SIG-M5 treated with dmso at 0.1 percent for 504 hours (cell line): Measurements from ENCODE around the gene PRKN.

Experiments used
- DNase-seq: peaks from one replicate; lab custom pipeline; 2025; ENCODE audit not compliant: unreplicated experiment; lab: John Stamatoyannopoulos, UW

Gene PRKN

DNA sequence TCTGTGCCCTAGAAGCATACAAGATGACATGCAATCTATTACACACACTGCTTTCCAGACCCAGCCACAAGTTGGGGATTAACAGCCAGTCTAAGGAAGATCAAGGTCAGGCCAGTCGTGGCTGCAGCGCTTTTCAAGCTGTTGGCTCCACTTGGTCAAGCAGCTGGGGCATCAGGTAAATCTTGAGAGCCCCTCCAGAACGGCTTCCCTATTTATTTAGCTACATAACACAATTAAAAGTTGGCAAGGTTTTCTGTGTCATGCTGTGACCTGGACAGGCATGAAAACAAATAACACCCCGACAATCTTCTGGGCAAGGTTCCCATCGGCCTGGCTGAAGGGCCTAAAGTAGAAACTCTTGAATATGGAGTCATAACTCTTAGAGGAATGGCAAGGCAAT is 524.3 kb downstream of the PRKN start:
- DNase-seq, result no peak

DNA sequence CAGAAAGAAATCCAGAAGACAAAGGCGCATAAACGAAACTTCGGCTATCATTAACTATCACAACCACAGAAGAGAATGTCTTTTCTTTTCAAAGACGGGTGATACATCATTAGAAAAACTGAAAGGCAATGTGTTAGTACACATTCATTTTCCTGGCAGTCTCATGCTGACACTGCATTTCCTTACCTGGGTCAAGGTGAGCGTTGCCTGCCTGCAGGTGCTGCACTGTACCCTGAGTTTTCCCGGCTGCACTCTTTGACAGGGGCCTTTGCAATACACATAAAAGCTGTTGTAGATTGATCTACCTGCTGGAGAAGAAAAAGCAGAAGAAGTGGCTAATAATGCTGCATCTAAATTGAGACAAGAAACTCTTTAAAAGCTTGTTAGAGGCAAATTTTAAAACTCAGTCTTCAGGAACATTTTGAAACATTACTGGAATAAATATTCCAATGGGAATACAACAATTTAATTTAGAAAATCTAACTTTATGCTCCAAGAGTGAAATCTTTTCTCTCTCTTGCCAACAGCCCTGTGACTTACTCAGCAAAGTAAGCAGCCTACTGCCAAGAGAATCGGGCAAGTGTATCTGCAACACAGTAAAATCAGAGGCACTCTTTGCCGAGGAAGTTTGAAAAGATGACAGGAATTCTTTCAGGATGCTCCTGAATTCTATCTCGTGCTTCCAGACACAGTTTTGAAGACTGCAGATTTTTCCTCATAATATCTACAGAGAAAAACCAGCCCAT is 526.4 kb downstream of the PRKN start:
- no peak for DNase-seq

DNA sequence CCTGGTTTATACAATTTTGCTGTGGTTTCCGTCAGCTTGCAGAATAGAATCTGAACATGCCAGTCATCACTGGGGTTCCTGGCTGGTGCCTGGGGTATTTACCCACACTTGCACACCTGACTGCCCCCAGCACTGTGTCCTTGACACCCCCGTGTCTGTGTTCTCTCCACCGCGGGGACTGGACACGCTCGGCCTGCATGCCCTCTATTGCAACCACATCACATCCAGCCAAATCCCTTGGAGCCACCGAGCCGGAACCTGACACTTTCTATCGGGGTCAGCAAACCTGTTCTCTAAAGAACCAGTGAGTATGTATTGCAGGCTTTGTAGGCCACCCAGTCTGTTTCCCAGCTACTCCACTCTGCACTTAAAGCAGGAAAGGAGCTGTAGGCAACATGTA is 527.5 kb downstream of the PRKN start:
- DNase-seq, result no peak

DNA sequence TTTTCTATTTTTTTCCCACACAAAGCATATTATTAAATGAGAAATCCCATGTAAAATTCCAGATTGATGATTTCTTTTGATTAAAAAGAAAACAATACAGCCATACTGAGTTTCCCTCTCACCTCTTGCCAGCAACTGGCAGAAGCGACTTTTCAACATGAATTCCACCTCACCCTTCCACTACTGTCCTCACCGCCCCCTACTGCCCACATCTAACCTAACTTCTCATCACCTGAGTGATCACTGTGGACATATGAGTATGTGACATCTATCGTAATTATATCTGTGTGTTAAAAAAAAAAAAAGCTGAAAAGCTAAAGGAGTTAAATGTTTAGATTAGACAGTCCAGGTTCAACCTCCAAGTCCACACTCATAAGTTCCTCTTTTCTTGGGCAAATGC is 528.6 kb downstream of the PRKN start:
- no peak for DNase-seq

DNA sequence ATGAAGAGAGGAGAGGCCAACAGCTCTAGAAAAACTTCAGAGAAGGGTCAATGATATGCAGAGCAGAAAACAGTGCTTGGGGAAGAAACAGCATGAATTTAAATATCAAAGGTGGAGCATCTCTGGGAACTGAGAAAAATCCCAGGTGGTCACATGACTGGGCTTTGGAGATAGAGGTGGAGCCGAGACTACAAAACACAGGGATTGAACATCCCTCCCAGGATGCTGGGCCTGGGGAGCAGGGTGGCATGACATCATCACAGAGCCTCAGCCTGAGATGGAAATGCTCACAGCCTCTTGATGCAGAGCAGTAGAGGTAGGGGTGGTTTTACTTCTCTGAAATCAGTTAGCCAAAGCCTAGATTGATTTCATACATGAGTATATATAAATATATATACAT is 529.5 kb downstream of the PRKN start:
- DNase-seq, result no peak

DNA sequence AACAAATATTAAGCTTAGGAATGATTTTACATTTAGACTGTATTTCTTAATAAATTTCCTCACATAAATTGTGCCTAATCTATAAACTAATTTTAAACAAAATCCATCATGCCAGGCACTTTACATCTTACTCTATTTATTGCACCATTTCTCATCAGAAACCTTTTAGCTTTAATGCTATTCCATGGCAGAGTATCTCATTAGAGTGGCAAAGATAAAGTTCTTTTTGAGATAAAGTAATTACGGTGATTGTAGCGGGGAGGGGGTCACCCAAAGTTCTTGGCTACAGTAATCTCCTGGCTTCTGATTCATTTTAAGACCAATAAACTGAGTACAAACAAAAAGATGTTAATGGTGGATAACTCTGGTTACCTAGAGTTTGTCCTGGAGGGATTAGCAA is 532.1 kb downstream of the PRKN start:
- DNase-seq, result no peak

DNA sequence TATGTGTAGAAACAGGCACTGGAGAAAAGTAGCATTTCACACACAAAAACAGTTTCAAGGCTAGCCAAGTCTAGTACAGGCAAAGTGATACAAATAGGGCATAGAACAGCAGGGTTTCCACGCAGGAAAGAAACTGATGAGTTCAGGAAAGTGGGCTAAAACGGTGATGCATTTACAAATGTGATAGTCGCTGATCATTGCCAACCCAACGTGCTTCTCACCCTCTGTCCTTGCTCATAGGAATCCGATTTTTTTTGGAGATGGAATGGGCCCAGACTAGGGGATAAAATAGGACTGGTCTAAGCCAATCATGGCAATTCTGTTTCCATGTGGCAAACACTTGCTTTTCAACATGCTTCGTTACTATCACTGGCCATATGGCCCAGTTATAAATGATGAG is 536.6 kb downstream of the PRKN start:
- DNase-seq, result no peak

DNA sequence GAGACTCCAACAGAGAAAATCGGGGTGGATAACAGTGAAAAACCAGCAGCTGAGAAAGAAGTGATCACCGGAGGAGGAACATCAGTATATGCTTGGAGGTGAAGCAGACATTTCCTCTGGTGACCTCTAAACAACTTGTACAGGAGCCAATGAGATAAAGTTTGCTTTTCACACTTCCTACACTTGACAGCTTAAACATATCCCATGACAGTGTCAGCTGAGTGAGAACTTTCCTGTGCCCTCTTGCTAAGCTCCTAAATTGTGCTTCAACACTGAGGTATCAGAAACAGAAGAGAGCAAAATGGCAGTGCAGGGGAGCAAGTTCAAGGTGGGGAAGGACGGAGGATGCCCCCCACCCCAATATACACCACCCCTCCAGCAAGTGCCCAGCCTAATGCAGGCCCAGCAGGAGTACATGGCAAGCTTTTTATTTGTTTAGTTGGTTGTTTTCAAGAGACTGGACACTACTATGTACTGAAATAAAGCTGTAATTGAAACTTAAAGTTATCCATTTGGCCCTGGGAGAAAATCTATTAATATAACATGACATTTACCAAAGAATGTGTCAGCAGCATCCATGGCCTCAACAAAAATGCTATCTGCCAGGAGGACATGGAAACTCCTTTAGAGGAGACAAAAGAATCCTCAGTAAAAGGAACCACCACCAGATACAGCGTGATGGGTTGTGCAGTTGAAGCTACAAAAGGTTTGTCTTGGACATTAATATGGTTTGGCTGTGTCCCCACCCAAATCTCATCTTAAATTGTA is 540.2 kb downstream of the PRKN start:
- no peak for DNase-seq

DNA sequence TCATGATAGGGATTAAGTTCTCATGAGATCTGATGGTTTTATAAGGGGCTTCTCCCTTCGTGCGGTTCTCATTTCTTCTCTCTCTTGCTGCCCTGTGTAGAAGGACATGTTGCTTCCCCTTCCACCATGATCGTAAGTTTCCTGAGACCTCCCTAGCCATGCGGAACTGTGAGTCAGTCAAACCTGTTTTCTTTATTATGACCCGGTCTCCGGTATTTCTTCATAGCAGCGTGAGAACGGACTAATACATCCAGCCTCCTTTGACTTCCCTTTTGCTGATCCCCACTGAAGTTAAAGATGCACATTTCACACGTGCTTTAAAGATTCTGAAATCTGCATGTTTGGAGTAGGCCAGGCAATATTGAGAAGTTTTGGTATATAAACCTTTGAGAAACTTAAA is 543.1 kb downstream of the PRKN start:
- no peak for DNase-seq

DNA sequence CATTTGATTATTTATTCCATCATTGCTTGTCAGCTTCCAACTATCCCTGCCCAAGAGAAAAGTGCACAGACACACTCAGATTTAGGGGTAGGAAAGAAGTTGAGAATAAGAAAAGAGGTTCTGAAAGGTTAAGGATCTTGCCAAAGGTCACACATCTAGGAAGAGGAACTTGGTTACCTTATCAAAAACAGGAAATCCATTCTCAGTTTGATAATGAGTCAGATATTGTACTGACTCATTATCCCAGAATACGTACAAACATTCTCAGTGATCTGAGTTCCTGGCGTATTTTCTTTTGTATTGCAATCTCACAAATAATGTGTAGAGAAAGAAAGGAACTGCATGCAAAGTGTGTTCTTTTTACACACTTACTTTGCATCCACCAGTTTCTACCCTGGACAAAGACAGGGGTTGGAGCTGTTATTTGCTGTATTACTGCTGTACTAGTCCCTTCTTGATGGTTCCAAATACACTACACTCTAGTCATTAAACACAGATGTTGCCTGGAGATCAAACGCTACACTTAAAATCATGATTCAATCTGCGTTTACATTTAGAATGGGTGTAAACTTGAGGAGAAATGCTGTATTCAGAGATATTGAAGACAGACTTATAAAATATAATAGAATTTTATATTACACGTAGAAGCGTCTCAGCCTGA is 545.7 kb downstream of the PRKN start:
- DNase-seq, result no peak

DNA sequence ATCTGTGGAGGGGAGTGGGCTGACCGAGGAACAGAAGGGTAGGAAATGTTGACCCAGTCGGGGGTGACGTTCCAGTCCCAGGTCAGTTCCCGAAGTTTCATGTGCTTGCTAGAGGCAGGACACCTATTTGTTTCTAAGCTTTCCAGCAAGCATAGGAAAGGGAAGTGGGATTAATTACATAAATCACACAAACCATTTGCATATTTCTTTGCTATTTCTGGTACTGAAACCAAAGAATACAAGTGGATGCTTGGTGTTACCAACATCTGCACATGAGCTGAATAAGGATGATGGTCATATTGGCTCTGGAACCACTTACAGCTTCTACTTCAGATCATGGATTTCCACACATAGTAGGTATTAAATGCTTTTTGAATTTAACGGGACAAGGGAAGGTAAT is 546.5 kb downstream of the PRKN start:
- no peak for DNase-seq

DNA sequence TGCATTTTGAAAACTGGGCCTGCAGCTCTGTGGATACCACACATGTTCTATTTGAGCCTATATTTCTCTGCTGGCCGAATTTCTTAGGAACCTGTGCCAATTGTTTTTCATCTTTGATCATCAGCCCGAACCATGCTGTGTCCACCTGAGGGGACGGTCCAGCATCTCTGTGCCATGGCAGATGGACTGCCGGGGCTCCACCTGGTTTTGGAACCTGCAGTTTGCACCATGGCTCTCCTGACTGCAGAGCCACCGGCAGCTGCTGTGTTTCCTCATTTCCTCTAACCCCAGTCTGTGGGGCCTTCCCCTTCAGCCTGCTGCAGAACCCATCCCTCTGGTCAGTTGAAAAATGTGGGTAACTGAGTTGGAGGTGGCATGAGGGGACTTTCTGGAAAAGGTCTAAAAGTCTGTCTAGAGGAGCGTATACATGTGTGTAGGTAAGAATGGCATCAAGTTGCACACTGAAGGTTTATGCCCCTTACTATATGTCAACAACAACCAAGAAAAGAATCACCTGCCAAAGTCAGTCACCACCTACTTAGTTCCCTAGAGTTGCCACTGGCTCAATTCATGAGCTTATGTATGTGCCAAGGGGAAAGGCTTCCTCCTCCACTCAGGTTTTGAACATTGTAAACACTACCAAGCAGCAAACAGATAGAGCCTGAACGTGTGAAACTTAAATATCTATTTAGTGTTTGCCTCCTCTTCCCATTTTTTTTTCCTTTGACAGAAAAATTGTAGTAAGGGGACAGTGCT is 548.2 kb downstream of the PRKN start:
- DNase-seq, result no peak

DNA sequence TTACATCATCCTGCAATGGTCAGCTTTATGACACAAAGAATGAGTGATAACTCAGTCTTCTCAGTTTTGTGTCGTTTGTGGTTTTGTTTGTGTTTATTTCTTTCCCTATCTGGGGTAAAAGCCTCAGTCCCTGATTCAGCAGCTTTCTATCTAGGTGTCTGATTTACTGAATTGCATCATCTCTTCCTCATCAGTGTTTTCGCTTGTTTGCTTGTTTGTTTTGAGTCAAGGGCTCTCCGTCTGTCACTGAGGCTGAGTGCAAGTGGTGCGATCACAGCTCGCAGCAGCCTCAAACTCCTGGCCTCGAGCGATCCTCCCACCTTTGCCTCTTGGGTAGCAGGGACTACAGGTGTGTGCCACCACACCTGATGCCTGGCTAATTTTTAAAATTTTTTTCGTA is 548.9 kb downstream of the PRKN start:
- no peak for DNase-seq

DNA sequence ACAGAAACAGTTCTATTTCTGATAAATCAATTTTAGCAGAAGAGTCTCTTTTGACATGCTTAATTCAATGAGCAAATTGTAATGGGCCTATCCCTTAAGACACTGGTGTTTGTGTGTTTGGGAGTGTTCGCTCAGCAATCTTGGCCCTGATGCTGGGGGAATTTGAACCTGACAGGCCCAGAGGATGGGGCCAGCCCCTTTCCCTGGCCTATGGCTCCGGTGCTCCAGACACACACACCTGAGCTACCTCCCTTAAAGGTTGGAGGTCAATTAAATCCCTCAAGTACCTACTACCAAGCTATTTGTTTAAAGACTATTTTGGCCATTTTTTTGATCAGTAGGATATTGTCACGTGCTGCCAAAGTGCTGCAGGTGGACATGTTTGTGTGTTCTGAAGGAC is 549.3 kb downstream of the PRKN start:
- no peak for DNase-seq

DNA sequence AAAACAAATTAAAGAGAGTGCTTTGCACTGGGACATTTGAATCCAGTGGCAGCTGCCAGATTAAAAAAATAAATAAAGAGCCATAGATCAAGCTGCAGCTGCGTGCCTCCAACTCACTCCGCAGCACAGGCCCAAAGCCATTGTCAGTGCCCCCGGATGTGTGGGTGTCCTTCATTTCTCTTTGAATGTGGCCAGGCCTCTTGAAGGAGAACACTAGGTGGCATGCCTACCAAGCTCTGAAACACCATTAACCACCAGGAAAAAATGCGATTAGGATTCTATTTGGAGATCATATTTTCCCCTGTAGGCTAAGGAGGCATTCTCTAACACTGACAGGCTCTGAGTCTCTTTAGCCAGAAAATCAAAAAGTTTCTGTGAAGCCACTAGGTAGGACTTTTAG is 549.8 kb downstream of the PRKN start:
- no peak for DNase-seq

DNA sequence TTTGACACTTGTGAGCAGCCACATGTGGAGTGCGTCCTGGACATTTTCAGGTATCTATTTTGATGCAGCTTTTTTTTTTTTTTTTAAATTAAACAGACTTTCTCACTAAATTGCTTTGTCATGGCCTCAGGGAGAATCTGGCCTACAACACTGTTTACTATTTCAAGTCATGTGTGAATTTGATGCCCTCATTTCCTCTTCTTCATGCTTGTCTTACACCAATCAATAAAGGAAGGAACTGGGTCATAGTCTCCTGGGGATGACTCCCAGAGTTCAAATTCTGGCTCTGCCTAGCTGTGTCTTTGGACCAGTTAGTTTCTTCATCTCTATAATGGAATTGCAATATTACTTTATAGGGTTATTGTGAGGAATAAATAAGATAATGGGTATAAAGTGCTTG is 554.1 kb downstream of the PRKN start:
- DNase-seq, result no peak

DNA sequence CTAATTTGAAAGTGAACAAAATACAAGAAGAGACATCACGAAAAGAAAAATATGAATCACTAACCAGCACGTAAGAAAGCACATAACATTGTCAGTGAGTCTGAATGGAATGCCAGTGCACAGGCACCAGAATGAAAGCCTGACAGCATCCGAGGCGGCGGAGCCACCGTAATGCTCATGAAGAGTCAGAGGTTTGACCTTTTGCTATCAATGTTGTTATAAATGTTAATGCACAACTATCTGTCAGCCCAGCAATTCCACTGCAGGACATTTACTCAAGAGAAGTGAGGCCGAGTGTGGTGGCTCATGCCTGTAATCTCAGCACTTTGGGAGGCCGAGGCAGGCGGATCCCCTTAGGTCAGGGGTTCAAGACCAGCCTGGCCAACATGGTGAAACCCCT is 562.1 kb downstream of the PRKN start:
- no peak for DNase-seq

DNA sequence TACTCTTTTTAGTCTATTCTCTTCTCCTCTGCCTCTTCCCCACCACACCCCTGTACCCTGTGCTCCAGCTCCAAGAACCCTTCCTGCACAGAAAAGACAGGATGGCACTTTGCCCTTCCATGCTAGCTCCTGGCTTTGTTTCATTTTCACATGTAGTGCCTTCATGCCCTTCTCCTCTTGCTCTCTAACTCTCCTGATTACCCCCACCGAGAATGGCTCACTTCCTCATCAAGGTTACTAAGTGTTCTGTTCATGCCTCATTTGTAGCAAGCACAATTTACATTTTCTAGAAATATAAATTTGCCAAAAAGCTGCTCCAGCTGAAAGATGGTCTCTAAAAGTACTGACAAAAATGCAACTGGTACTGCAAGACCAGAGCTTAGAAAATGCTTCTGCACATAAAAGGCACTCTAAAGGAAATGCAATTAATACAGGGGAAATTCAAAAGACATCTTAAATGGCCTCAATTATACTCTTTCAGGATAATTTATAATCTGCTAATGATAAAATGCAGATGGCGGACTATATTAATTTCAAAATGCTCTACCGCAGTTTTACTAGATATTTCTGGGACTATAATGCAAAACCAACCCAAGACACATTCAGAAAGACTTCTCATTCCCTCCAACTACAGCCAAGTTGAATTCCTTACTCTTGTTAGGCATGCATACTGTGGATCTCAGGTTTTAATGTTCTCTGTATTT is 570.2 kb downstream of the PRKN start:
- DNase-seq, result no peak

DNA sequence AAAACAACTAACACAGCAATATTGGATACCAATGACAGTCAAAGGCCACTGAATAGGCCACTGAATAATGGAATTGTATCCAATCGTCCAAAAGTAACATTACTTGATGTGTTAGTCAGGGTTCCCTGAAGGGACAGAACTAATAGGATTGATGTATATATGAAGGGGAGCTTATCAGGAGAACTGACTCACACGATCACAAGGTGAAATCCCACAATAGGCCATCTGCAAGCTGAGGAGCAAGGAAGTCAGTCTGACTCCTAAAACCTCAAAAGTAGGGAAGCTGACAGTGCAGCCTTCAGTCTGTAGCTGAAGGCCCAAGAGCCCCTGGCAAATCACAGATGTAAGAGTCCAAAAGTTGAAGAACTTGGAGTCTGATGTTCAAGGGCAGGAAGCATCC is 571.4 kb downstream of the PRKN start:
- no peak for DNase-seq

DNA sequence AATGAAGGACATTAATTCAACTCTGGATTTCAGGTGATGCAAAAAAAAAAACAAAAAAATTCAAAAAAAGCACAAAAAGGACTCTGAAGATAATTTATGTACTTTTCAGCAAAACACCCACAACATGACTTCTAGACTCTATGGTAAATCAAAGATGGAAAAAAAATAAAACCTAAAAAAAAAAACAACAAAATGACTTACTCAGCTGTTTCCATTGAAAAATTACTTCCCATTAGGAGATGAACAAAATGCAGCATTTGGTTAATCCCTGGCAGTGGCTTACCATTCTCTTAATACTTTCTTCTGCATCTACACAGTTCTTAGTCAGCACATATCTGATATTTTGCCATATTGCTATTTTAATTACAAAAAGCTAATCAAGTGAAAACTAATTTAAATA is 572.6 kb downstream of the PRKN start:
- no peak for DNase-seq

DNA sequence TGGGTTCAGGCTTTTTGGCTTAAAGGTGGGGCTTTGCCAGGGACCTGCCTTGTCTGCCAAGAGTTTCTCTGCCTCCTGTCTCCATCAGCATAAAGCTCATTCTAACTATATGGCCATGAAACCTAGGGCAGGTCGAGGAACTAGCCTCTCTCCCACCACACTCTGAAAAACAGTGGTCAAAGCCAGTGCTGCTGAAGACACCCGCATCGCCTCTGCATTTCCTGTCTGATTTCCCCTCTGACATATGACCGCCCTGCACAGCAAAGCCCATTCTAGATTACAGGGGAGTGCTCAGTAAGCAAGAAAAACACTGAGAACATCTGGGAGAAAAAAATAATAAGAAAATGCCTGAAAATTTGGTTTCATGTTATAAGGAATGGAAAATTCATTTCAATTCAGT is 573.6 kb downstream of the PRKN start:
- no peak for DNase-seq
